Epidermal melanocyte (primary cell): ENCODE measurements around the gene MLEC.
A peak's percentile ranks its signal among the peaks of the same experiment; 100 is the strongest.
"Not testable (repeated sequence)": the region's sequence is repeated elsewhere in the genome, so short reads cannot be mapped to it uniquely, and the experiment has no call there.

Experiments
- DNase-seq: peaks from one replicate; pipeline ENCODE4 v3.0.0; 2011; ENCODE audit warnings: low spot score; ENCODE audit not compliant: insufficient read length

Gene MLEC

GRCh38 chr12:120662879-120663278, 24.1 kb upstream of the MLEC start:
- DNase-seq = no peak

GRCh38 chr12:120663741-120664140, 23.2 kb upstream of the MLEC start:
- no peak for DNase-seq

GRCh38 chr12:120666571-120667390, 20.2 kb upstream of the MLEC start:
- DNase-seq = no peak

GRCh38 chr12:120668091-120668867, 18.7 kb upstream of the MLEC start:
- DNase-seq = peak; percentile 44

GRCh38 chr12:120668868-120669840, 17.8 kb upstream of the MLEC start:
- peak; percentile 66 for DNase-seq

GRCh38 chr12:120670237-120670636, 16.7 kb upstream of the MLEC start:
- DNase-seq = not testable (repeated sequence)

GRCh38 chr12:120670667-120671066, 16.3 kb upstream of the MLEC start:
- no peak for DNase-seq

GRCh38 chr12:120674097-120674636, 12.8 kb upstream of the MLEC start:
- no peak for DNase-seq

GRCh38 chr12:120677765-120678473, 9.0 kb upstream of the MLEC start:
- no peak for DNase-seq

- DNase-seq = no peak
Observed at GRCh38 chr12:120678572-120678971, 8.4 kb upstream of the MLEC start.

- no peak for DNase-seq
Observed at GRCh38 chr12:120680165-120680738, 6.7 kb upstream of the MLEC start.

- DNase-seq = no peak
Observed at GRCh38 chr12:120684523-120684932, 2.4 kb upstream of the MLEC start.

- no peak for DNase-seq
Observed at GRCh38 chr12:120685522-120685921, 1.4 kb upstream of the MLEC start.

GRCh38 chr12:120686151-120686689, 729 bp upstream of the MLEC start:
- peak; percentile 67 for DNase-seq

- DNase-seq = no peak
Observed at GRCh38 chr12:120687578-120688289, 785 bp downstream of the MLEC start.

GRCh38 chr12:120688527-120689071, 1.6 kb downstream of the MLEC start:
- no peak for DNase-seq

GRCh38 chr12:120689397-120690082, 2.6 kb downstream of the MLEC start:
- DNase-seq = no peak

- no peak for DNase-seq
Observed at GRCh38 chr12:120690083-120690450, 3.1 kb downstream of the MLEC start.
